ENCODE measurements around the gene PTH2R. TPM values are rescaled to one million over a fixed set of nuclear protein-coding genes. Genes with fewer than 3 reads are reported as not detected.

PTH2R gene
- under 1 TPM in 1 of 4 donors, not detected in 3; 0.08 TPM for total RNA-seq
- polyA plus RNA-seq, result under 1 TPM in 1 of 3 donors, not detected in 2; 0.01 TPM
- long read RNA-seq, donor 1, result 0 reads
- long read RNA-seq, donor 2, result 0 reads

GRCh38 chr2:208406474-208407451, at the start of gene PTH2R:
PTH2R (plus strand) TSS chr2:208406792; CDS start chr2:208407044, 252 bp downstream.
- intact Hi-C loops (cut with DNase I), result no loop called here
- Histone ChIP-seq H3K27ac (no peak within 1 kb of the TSS), H3K9me3 (no peaks in the 10 kb centered on the region), H3K27me3 (ENCODE audit: insufficient read depth in 3 of 3, low read length in 2 of 3) (peaks cover 0 to 56% (median 15%) of the 10 kb centered on the region in 3 donors), H3K4me3 (peak within 1 kb of the TSS; percentile 52), H3K4me1 (peaks cover 10% of the 10 kb centered on the region), H3K36me3 (ENCODE audit: insufficient read depth in 1 of 2, low read depth in 1 of 2) (no peaks in the 10 kb centered on the region)
- TF ChIP-seq CTCF (IDR thresholded peaks at IDR 0.05), result no peak
- ATAC-seq, result no peak
- 2 to 5% (median 3%) methylated on average over 74 to 82 of the region's 82 CpGs for WGBS, 3 donors
- DNase-seq, result peak; percentile 12 to 48

- no peaks in the 10 kb centered on the region for H3K4me1 ChIP-seq
- intact Hi-C loops (cut with DNase I), result no loop called here
- ATAC-seq (no peak), DNase-seq (no peak)
- no peak for TF ChIP-seq CTCF (IDR thresholded peaks at IDR 0.05)
- peaks cover 4 to 71% of the 10 kb centered on the region in 2 donors for H3K36me3 ChIP-seq (ENCODE audit: insufficient read depth in 1 of 2, low read depth in 1 of 2)
- no peaks in the 10 kb centered on the region for H3K9me3 ChIP-seq
- 29 to 31% (median 29%) methylated on average over 1 of the region's 1 CpG for WGBS, 3 donors
- H3K4me3 ChIP-seq, result no peak overlapping the region
- H3K27me3 ChIP-seq (ENCODE audit: insufficient read depth in 3 of 3, low read length in 2 of 3), result no peaks in the 10 kb centered on the region
- H3K27ac ChIP-seq, result no peak overlapping the region
These were observed 49.6 kb upstream of the PTH2R start for GRCh38 chr2:208356846-208357574.

- 84 to 89% (median 86%) methylated on average over 10 of the region's 10 CpGs for WGBS, 3 donors
- H3K36me3 ChIP-seq (ENCODE audit: insufficient read depth in 1 of 2, low read depth in 1 of 2), result peaks cover 4 to 51% of the 10 kb centered on the region in 2 donors
- H3K9me3 ChIP-seq, result no peaks in the 10 kb centered on the region
- TF ChIP-seq CTCF (IDR thresholded peaks at IDR 0.05), result no peak
- no peaks in the 10 kb centered on the region for H3K4me1 ChIP-seq
- no peak overlapping the region for H3K4me3 ChIP-seq
- H3K27me3 ChIP-seq (ENCODE audit: insufficient read depth in 3 of 3, low read length in 2 of 3), result no peaks in the 10 kb centered on the region
- H3K27ac ChIP-seq, result no peak overlapping the region
- DNase-seq, result no peak
- peak in 1 of 4 donors; percentile 22 for ATAC-seq
- intact Hi-C loops (cut with DNase I), result no loop called here
These were observed 47.6 kb upstream of the PTH2R start for GRCh38 chr2:208358758-208359631.

GRCh38 chr2:208359632-208359986, 47.0 kb upstream of the PTH2R start:
- 90 to 96% (median 92%) methylated on average over 17 of the region's 17 CpGs for WGBS, 3 donors
- Histone ChIP-seq H3K36me3 (ENCODE audit: insufficient read depth in 1 of 2, low read depth in 1 of 2) (peaks cover 4 to 45% of the 10 kb centered on the region in 2 donors), H3K27me3 (ENCODE audit: insufficient read depth in 3 of 3, low read length in 2 of 3) (no peaks in the 10 kb centered on the region), H3K27ac (no peak overlapping the region), H3K9me3 (peaks cover 1% of the 10 kb centered on the region), H3K4me1 (no peaks in the 10 kb centered on the region), H3K4me3 (no peak overlapping the region)
- intact Hi-C loops (cut with DNase I), result no loop called here
- peak in 1 of 4 donors; percentile 53 for ATAC-seq
- no peak for TF ChIP-seq CTCF (IDR thresholded peaks at IDR 0.05)
- DNase-seq, result peak in 1 of 2 donors; percentile 59
